Right atrium auricular region (tissue), 2 donors: ENCODE data around the gene DGKD. TPM values are rescaled to one million over a fixed set of nuclear protein-coding genes. Genes with fewer than 3 reads are reported as not detected.

ENCODE experiments used
- DNase-seq: peaks from one replicate; pipeline ENCODE4 v3.0.0-alpha.2; 2019; ENCODE audit warnings: low spot score
- H3K27ac ChIP-seq, 2 donors: fragments of 200-600 bp; sonication (generic); 1 replicate in 1 of 2; 2 replicates in 1 of 2; pipeline ENCODE4 v1.5.1; 2016 to 2019
- H3K27me3 ChIP-seq, 2 donors: fragments of 200-600 bp; sonication (generic); one replicate each; pipeline versions ENCODE4 v1.5.1 to v1.6.0; 2017 to 2019
- H3K36me3 ChIP-seq: fragments of 200-600 bp; sonication (generic); one replicate; pipeline ENCODE4 v1.5.1; 2016
- H3K4me1 ChIP-seq, 2 donors: fragments of 200-600 bp; sonication (generic); one replicate each; pipeline versions ENCODE4 v1.5.1 to v1.6.0; 2017 to 2019
- H3K4me3 ChIP-seq, 2 donors: fragments of 200-600 bp; sonication (generic); 1 replicate in 1 of 2; 2 replicates in 1 of 2; pipeline ENCODE4 v1.5.1; 2017 to 2019; ENCODE audit warnings: mild to moderate bottlenecking in 1 of 2, moderate library complexity in 1 of 2
- H3K9me3 ChIP-seq, 2 donors: fragments of 200-600 bp; sonication (generic); one replicate each; pipeline ENCODE4 v1.5.1; 2019
- CTCF ChIP-seq, 2 donors: fragments of 200-600 bp; sonication (generic); IDR thresholded peaks; one replicate each; pipeline ENCODE4 v1.5.1; 2019; ENCODE audit warnings: antibody characterized with exemption in 2 of 2
- total RNA-seq, 2 donors: library from RNA; depleted of rRNA; stranded (reverse); fragments of >200 nt; gene quantifications; one replicate each; pipeline ENCODE4 v1.1.0, GENCODE V29; 2016

Gene DGKD
- total RNA-seq: 10 to 100 TPM; 18.4 to 40.1 TPM

- peaks cover 0 to 22% of the 10 kb centered on the region in 2 donors for H3K4me1 ChIP-seq
- TF ChIP-seq CTCF (IDR thresholded peaks at IDR 0.05): peak; percentile 69 to 76
- no peaks in the 10 kb centered on the region for H3K9me3 ChIP-seq
- no peaks in the 10 kb centered on the region for H3K36me3 ChIP-seq
- H3K4me3 ChIP-seq: peak within 1 kb of the TSS; percentile 67 to 75
- H3K27ac ChIP-seq: peak within 1 kb of the TSS in 1 of 2 donors; percentile 63
- H3K27me3 ChIP-seq: no peaks in the 10 kb centered on the region
- peak; percentile 62 for DNase-seq
Observed at GRCh38 chr2:233353769-233354499, at the start of gene DGKD. DGKD (plus strand) TSS chr2:233354494; CDS start chr2:233354519, 25 bp downstream.

GRCh38 chr2:233307565-233307964 lies 46.7 kb upstream of the DGKD start, which contains the start of gene SAG:
SAG (plus strand) TSS chr2:233307816; CDS start chr2:233309190, 1,374 bp downstream.
- no peaks in the 10 kb centered on the region for H3K9me3 ChIP-seq
- no peak for TF ChIP-seq CTCF (IDR thresholded peaks at IDR 0.05)
- DNase-seq: no peak
- no peak within 1 kb of the TSS for H3K4me3 ChIP-seq
- H3K36me3 ChIP-seq: no peaks in the 10 kb centered on the region
- H3K27me3 ChIP-seq: no peaks in the 10 kb centered on the region
- no peaks in the 10 kb centered on the region for H3K4me1 ChIP-seq
- no peak within 1 kb of the TSS for H3K27ac ChIP-seq

- TF ChIP-seq CTCF (IDR thresholded peaks at IDR 0.05): no peak
- no peak overlapping the region for H3K4me3 ChIP-seq
- H3K27ac ChIP-seq: no peak overlapping the region
- no peaks in the 10 kb centered on the region for H3K36me3 ChIP-seq
- no peak for DNase-seq
- H3K27me3 ChIP-seq: no peaks in the 10 kb centered on the region
- no peaks in the 10 kb centered on the region for H3K4me1 ChIP-seq
- H3K9me3 ChIP-seq: no peaks in the 10 kb centered on the region
Observed at GRCh38 chr2:233311241-233311926, 42.9 kb upstream of the DGKD start.

GRCh38 chr2:233312874-233313273 lies 41.4 kb upstream of the DGKD start:
- H3K27me3 ChIP-seq: no peaks in the 10 kb centered on the region
- H3K27ac ChIP-seq: no peak overlapping the region
- H3K36me3 ChIP-seq: no peaks in the 10 kb centered on the region
- no peak for DNase-seq
- no peak overlapping the region for H3K4me3 ChIP-seq
- no peaks in the 10 kb centered on the region for H3K9me3 ChIP-seq
- no peak for TF ChIP-seq CTCF (IDR thresholded peaks at IDR 0.05)
- no peaks in the 10 kb centered on the region for H3K4me1 ChIP-seq

GRCh38 chr2:233314180-233314925 lies 39.9 kb upstream of the DGKD start:
- no peak for DNase-seq
- no peak for TF ChIP-seq CTCF (IDR thresholded peaks at IDR 0.05)
- H3K27ac ChIP-seq: no peak overlapping the region
- no peaks in the 10 kb centered on the region for H3K9me3 ChIP-seq
- no peaks in the 10 kb centered on the region for H3K36me3 ChIP-seq
- H3K27me3 ChIP-seq: no peaks in the 10 kb centered on the region
- H3K4me3 ChIP-seq: no peak overlapping the region
- no peaks in the 10 kb centered on the region for H3K4me1 ChIP-seq
